IPS DF 4.7 (cell line): ENCODE measurements around the gene MRPL21.
"Not testable (repeated sequence)": the region's sequence is repeated elsewhere in the genome, so short reads cannot be mapped to it uniquely, and the experiment has no call there.

Source experiments
- DNase-seq: peaks from one replicate; pipeline ENCODE4 v3.0.0-alpha.2; 2013; ENCODE audit warnings: low spot score; ENCODE audit errors: extremely low read depth

Gene MRPL21

GRCh38 chr11:68911731-68912130 is 8.1 kb upstream of the MRPL21 start:
- no peak for DNase-seq

- DNase-seq, result no peak
Observed at GRCh38 chr11:68910965-68911364, 7.3 kb upstream of the MRPL21 start.

GRCh38 chr11:68908273-68908672 is 4.6 kb upstream of the MRPL21 start:
- DNase-seq, result no peak

GRCh38 chr11:68905421-68906360 is 2.1 kb upstream of the MRPL21 start:
- no peak for DNase-seq

- no peak for DNase-seq
Observed at GRCh38 chr11:68904248-68904847, 716 bp upstream of the MRPL21 start.

GRCh38 chr11:68900835-68901381 is 2.7 kb downstream of the MRPL21 start:
- DNase-seq, result no peak

- no peak for DNase-seq
Observed at GRCh38 chr11:68897441-68897840, 6.2 kb downstream of the MRPL21 start.

GRCh38 chr11:68896171-68896959 is 7.3 kb downstream of the MRPL21 start:
- no peak for DNase-seq

- no peak for DNase-seq
Observed at GRCh38 chr11:68893282-68893681, 10.3 kb downstream of the MRPL21 start.

GRCh38 chr11:68892576-68892975 is 11.1 kb downstream of the MRPL21 start:
- DNase-seq, result no peak

- no peak for DNase-seq
Observed at GRCh38 chr11:68891351-68891948, 12.2 kb downstream of the MRPL21 start.

- no peak for DNase-seq
Observed at GRCh38 chr11:68890490-68891231, 13.0 kb downstream of the MRPL21 start.

- DNase-seq, result no peak
Observed at GRCh38 chr11:68889948-68890446, 13.6 kb downstream of the MRPL21 start.

GRCh38 chr11:68884827-68885226 is 18.8 kb downstream of the MRPL21 start:
- DNase-seq, result not testable (repeated sequence)

GRCh38 chr11:68882391-68882790 is 21.2 kb downstream of the MRPL21 start:
- DNase-seq, result no peak

GRCh38 chr11:68881320-68881719 is 22.3 kb downstream of the MRPL21 start:
- DNase-seq, result no peak

- no peak for DNase-seq
Observed at GRCh38 chr11:68880851-68881250, 22.8 kb downstream of the MRPL21 start.

- DNase-seq, result no peak
Observed at GRCh38 chr11:68878022-68878421, 25.6 kb downstream of the MRPL21 start.

- DNase-seq, result no peak
Observed at GRCh38 chr11:68872216-68873003, 31.2 kb downstream of the MRPL21 start.

GRCh38 chr11:68870470-68870869 is 33.2 kb downstream of the MRPL21 start:
- DNase-seq, result no peak
